Measurements from ENCODE around the gene ARFRP1.

ARFRP1 gene

GRCh38 chr20:63706027-63706695 is 1.6 kb downstream of the ARFRP1 start:
- Mint-ChIP-seq H3K4me1 (ENCODE audit: low read depth in 2 of 2) (peaks cover 25 to 37% of the 10 kb centered on the region in 2 donors), H3K9me3 (no peaks in the 10 kb centered on the region), H3K27ac (peak overlapping the region; percentile 82 to 94), H3K27me3 (no peaks in the 10 kb centered on the region), H3K4me3 (peak overlapping the region; percentile 85 to 87), H3K36me3 (ENCODE audit: insufficient read depth) (peaks cover 51% of the 10 kb centered on the region)
- DNase-seq (no peak), ATAC-seq (replicated peaks) (no peak)

- Mint-ChIP-seq H3K4me1 (ENCODE audit: low read depth in 2 of 2) (peaks cover 18 to 31% of the 10 kb centered on the region in 2 donors), H3K27ac (no peak overlapping the region), H3K4me3 (peak overlapping the region; percentile 31 to 85), H3K9me3 (no peaks in the 10 kb centered on the region), H3K27me3 (no peaks in the 10 kb centered on the region), H3K36me3 (ENCODE audit: insufficient read depth) (peaks cover 47% of the 10 kb centered on the region)
- no peak for DNase-seq
- no peak for ATAC-seq (replicated peaks)
Observed at GRCh38 chr20:63705232-63706026, 2.3 kb downstream of the ARFRP1 start.

DNA sequence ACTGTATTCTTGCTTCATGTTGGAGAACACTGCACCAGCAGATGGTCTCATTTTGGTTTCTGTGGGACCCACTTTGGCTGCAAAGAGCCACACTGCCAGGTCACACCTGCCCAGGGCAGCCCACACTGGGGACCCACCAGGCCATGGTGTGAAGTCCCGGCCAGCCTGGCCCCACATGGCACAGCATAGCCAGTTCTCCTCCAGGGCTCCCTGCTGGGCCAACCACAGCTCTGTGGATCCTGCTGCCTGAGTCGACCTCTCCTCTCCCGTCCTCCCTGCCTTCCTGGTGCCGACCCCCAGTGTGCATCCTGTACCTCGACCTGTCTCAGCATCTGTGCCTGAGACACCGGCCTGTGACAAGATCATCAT is 3.0 kb downstream of the ARFRP1 start:
- no peak for DNase-seq
- Mint-ChIP-seq H3K4me3 (no peak overlapping the region), H3K9me3 (no peaks in the 10 kb centered on the region), H3K27me3 (no peaks in the 10 kb centered on the region), H3K36me3 (ENCODE audit: insufficient read depth) (peaks cover 44% of the 10 kb centered on the region), H3K4me1 (ENCODE audit: low read depth in 2 of 2) (peaks cover 15 to 31% of the 10 kb centered on the region in 2 donors), H3K27ac (peak overlapping the region in 1 of 2 donors; percentile 62)
- ATAC-seq (replicated peaks): no peak

- Mint-ChIP-seq H3K9me3 (no peaks in the 10 kb centered on the region), H3K36me3 (ENCODE audit: insufficient read depth) (peaks cover 39% of the 10 kb centered on the region), H3K4me3 (no peak overlapping the region), H3K27me3 (no peaks in the 10 kb centered on the region), H3K4me1 (ENCODE audit: low read depth in 2 of 2) (peaks cover 18 to 31% of the 10 kb centered on the region in 2 donors), H3K27ac (peak overlapping the region; percentile 28 to 62)
- ATAC-seq (replicated peaks) (no peak), DNase-seq (no peak)
Observed at GRCh38 chr20:63703976-63704748, 3.6 kb downstream of the ARFRP1 start.

DNA sequence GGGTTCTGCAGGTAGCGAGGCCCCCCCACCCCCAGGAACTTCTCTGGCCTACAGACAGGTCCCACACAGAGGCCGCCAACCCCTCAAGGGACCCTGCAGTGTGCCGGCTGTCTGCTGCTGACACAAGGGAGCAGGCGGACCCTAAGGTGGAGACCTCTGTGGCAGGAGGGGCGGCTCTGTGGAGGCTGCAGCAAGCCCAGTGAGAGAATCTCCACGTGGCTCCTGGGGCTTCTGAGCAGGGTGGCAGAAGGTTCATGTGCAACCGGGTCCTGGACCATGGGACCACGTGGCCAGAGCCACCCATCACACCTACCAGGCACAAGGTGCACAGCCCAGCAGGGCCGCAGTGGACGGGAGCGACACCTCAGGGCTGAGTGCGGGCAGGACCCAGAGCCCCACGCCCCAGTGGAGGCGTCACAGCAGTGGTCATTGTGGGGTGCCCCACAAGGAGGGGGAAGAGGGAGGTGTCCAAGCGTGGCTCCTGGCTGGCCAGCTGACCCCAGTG is 4.3 kb downstream of the ARFRP1 start:
- H3K27me3 Mint-ChIP-seq: no peaks in the 10 kb centered on the region
- DNase-seq (no peak), ATAC-seq (replicated peaks) (no peak)
- H3K4me1 Mint-ChIP-seq (ENCODE audit: low read depth in 2 of 2): peaks cover 17 to 25% of the 10 kb centered on the region in 2 donors
- no peak overlapping the region for H3K4me3 Mint-ChIP-seq
- H3K27ac Mint-ChIP-seq: peak overlapping the region; percentile 28 to 78
- peaks cover 34% of the 10 kb centered on the region for H3K36me3 Mint-ChIP-seq (ENCODE audit: insufficient read depth)
- no peaks in the 10 kb centered on the region for H3K9me3 Mint-ChIP-seq

GRCh38 chr20:63702751-63703470 is 4.9 kb downstream of the ARFRP1 start:
- H3K27me3 Mint-ChIP-seq: no peaks in the 10 kb centered on the region
- peak overlapping the region; percentile 68 to 78 for H3K27ac Mint-ChIP-seq
- no peaks in the 10 kb centered on the region for H3K9me3 Mint-ChIP-seq
- ATAC-seq (replicated peaks) (no peak), DNase-seq (no peak)
- H3K36me3 Mint-ChIP-seq (ENCODE audit: insufficient read depth): peaks cover 31% of the 10 kb centered on the region
- peaks cover 15 to 24% of the 10 kb centered on the region in 2 donors for H3K4me1 Mint-ChIP-seq (ENCODE audit: low read depth in 2 of 2)
- H3K4me3 Mint-ChIP-seq: no peak overlapping the region

GRCh38 chr20:63702036-63702665 is 5.6 kb downstream of the ARFRP1 start:
- H3K27ac Mint-ChIP-seq: peak overlapping the region; percentile 68 to 78
- H3K27me3 Mint-ChIP-seq: no peaks in the 10 kb centered on the region
- DNase-seq (no peak), ATAC-seq (replicated peaks) (no peak)
- H3K4me3 Mint-ChIP-seq: no peak overlapping the region
- H3K36me3 Mint-ChIP-seq (ENCODE audit: insufficient read depth): peaks cover 31% of the 10 kb centered on the region
- no peaks in the 10 kb centered on the region for H3K9me3 Mint-ChIP-seq
- peaks cover 16 to 29% of the 10 kb centered on the region in 2 donors for H3K4me1 Mint-ChIP-seq (ENCODE audit: low read depth in 2 of 2)

DNA sequence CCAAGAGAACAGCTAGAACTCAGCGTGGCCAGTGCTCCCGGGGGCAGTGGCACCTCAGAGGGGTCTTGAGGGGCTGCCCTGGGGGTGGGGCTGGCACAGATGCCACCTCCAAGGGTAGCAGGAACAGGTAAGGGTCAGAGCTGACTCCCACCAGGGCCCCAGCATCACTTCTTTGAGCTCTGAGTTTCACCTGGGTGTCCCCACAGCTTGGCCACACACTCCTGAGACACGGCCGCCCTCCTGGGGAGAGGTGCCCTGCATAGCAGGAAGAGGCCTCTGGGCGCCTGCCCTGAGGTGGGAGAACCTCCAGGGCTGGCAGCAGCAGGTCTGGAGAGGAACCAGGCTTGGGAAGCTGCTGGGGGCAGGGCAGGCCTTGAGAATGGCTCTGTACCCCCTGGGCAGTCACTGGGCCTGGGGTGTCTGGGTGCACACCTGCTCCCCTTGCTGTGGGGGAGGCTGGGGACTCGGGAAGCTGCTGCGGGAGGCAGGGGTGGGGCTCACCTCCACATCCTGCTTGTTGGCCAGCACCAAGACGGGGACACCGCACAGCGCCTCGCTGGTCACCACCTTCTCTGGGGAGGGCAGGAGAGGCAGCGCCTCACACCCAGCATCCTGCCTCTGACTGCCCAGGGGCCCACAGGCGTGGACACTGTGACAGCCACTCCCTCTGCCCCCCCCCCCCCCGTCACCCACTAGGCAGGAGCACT is 6.3 kb downstream of the ARFRP1 start:
- Mint-ChIP-seq H3K27ac (no peak overlapping the region), H3K4me1 (ENCODE audit: low read depth in 2 of 2) (peaks cover 10 to 22% of the 10 kb centered on the region in 2 donors), H3K9me3 (no peaks in the 10 kb centered on the region), H3K36me3 (ENCODE audit: insufficient read depth) (peaks cover 27% of the 10 kb centered on the region), H3K27me3 (no peaks in the 10 kb centered on the region), H3K4me3 (no peak overlapping the region)
- DNase-seq: no peak
- ATAC-seq (replicated peaks): no peak

DNA sequence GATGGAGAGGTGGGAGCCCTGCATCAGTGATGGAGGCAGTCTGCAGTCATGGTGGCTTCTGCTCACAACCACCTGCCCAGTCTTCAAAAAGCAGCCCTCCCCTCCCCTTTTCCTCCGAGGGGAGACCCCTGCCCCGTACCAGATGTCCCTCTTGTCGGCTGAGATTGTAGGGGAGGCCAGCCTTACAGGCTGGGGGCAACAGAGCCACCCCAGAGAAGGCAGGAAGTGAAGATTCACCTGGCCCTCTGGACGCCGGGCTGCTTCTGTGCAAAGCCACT is 6.8 kb downstream of the ARFRP1 start:
- Mint-ChIP-seq H3K27ac (no peak overlapping the region), H3K4me3 (no peak overlapping the region), H3K4me1 (ENCODE audit: low read depth in 2 of 2) (peaks cover 8 to 19% of the 10 kb centered on the region in 2 donors), H3K36me3 (ENCODE audit: insufficient read depth) (peaks cover 23% of the 10 kb centered on the region), H3K9me3 (no peaks in the 10 kb centered on the region), H3K27me3 (no peaks in the 10 kb centered on the region)
- DNase-seq (no peak), ATAC-seq (replicated peaks) (no peak)

DNA sequence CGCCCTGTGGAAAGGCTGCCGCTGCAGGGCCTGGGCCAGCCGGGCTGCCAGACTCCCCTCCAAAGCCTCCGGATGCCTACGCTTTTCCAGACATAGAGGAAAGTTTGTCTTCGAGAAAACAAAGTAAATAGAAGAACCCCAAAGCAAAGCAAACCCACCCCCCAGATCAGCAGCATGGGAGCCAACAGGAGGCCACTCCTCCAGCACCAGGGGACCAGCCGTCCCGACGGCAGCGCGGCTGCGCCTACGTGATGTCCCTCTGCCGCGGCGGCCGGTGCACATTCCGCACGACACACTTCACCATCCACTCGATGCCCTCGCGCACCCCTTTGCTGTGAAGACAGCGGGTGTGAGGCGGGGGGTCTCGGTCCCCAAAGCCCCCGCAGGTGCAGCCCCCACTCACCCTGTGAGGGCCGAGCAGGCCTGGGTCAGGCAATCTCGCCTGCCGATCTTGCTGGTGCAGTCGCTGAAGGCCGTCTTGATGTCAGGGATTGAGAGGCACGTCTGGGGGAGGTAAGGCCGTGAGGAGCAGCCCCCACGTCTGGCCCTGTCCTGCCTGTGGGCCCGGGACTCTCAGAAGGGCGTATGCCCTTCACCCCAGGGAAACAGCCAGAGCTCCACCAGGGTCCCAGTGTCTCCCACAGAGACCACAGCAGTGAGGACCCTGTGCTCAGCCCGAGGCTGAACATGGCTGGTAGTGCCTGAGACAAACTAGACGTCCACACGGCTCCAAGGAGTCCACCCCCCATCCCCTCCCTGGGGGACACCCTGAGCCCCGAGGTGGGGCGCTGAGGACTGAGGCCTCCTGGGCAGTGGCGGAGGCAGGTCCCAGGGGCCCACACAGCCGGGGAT is 7.4 kb downstream of the ARFRP1 start:
- Mint-ChIP-seq H3K27me3 (no peaks in the 10 kb centered on the region), H3K4me1 (ENCODE audit: low read depth in 2 of 2) (peaks cover 8 to 19% of the 10 kb centered on the region in 2 donors), H3K4me3 (no peak overlapping the region), H3K36me3 (ENCODE audit: insufficient read depth) (peaks cover 17% of the 10 kb centered on the region), H3K27ac (peak overlapping the region in 1 of 2 donors; percentile 28), H3K9me3 (no peaks in the 10 kb centered on the region)
- no peak for ATAC-seq (replicated peaks)
- DNase-seq: no peak

GRCh38 chr20:63699466-63700198 is 8.1 kb downstream of the ARFRP1 start:
- Mint-ChIP-seq H3K4me3 (peak overlapping the region in 1 of 2 donors; percentile 15), H3K27me3 (no peaks in the 10 kb centered on the region), H3K36me3 (ENCODE audit: insufficient read depth) (peaks cover 16% of the 10 kb centered on the region), H3K9me3 (no peaks in the 10 kb centered on the region), H3K4me1 (ENCODE audit: low read depth in 2 of 2) (peaks cover 8 to 16% of the 10 kb centered on the region in 2 donors), H3K27ac (no peak overlapping the region)
- DNase-seq: no peak
- no peak for ATAC-seq (replicated peaks)
